ENCODE data around the gene LRWD1. TPM values are rescaled to one million over a fixed set of nuclear protein-coding genes. Genes with fewer than 3 reads are reported as not detected.

The LRWD1 gene
- polyA plus RNA-seq, 2 of the 4 experiments (the other 2 are of a cell fraction), result 10.7 to 28.1 TPM

DNA sequence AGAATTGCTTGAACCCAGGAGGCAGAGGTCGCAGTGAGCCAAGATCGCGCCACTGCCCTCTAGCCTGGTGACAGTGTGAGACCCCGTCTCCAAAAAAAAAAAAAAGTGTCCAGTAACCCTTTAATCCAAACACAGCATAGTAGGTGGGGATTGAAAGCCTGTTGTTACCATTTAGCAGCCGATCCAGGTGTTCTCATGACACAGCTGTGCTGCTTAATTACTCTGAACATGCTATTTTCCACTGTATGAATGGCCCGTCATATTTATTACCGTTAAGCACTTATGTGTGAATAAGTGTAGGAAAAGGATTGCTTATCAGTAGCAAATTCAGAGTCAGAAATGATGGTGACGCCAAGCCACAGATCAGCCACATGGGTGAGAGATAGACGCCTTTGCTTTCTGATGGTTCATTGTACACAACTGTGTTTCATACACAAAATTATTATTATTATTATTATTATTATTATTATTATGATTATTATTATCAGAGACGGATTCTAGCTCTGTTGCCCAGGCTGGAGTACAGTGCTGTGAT is 43.0 kb upstream of the LRWD1 start:
- FAIRE-seq, result no peak
- POLR2A ChIA-PET, result no interaction called here

DNA sequence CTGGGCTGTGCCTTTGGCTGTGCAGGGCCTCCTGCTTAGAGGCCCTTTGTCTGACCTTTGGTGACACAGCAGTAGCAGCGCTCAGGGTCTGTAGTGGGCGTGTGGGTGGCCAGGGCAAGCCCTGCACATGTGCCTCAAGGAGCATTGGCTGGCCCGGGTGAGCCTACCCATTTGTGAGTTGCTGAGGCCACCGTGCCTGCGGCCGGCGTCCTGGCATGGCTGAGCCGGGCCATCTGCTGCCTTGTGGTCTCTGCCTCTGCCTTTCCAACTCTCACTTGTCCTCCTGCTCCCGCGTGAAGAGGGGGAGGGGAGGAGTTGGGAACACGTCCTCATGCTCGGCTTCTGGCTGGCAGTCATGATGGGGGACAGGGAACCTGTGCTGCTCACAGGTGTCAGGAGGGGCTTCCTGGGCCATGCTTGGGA is 40.6 kb upstream of the LRWD1 start:
- Histone ChIP-seq H3K4me3 (no peak overlapping the region), H3K4me2 (no peak overlapping the region), H3K9me3 (no peaks in the 10 kb centered on the region), H3K27ac (no peak overlapping the region), H3K4me1 (peaks cover 4% of the 10 kb centered on the region; the same call in 1 of the 3 replicates)
- FAIRE-seq, result no peak
- ChIA-PET CTCF (interaction anchor here (2.7 kb wide), 1 partner anchor 11 kb away, joined by 9 read pairs; no protein-coding TSS in a partner anchor), POLR2A (no interaction called here)
- DNase-seq (ENCODE audit: low read depth in 1 of 2, low spot score in 1 of 2), result no peak
- ATAC-seq, result no peak
- 92% methylated on average over 6 of the region's 12 CpGs for WGBS (ENCODE audit: missing lambda C conversion rate)
- TF ChIP-seq RNF2 (IDR thresholded peaks at IDR 0.05; ENCODE audit: borderline replicate concordance, low read depth) (no peak), ESRRA (IDR thresholded peaks at IDR 0.05; ENCODE audit: borderline replicate concordance, low read length) (no peak), ATOH8 (CRISPR knock-in tag; IDR thresholded peaks at IDR 0.05; ENCODE audit: low read depth) (no peak), GATA3 (IDR thresholded peaks at IDR 0.05; ENCODE audit: borderline replicate concordance) (no peak), ELK1 (IDR thresholded peaks at IDR 0.05; ENCODE audit: low read depth, low read length) (no peak), FOSL2 (IDR thresholded peaks at IDR 0.05) (no peak), FOSL2 (CRISPR knock-in tag; IDR thresholded peaks at IDR 0.05) (no peak), HOXA7 (CRISPR knock-in tag; IDR thresholded peaks at IDR 0.05) (no peak), NFE2L2 (conservative IDR thresholded peaks at IDR 0.05; ENCODE audit: low read length) (no peak), POLR2AphosphoS2 (conservative IDR thresholded peaks at IDR 0.05; ENCODE audit: low read length) (no peak), EP300 (IDR thresholded peaks at IDR 0.05) (no peak)
- TF ChIP-seq, protein P1, sequence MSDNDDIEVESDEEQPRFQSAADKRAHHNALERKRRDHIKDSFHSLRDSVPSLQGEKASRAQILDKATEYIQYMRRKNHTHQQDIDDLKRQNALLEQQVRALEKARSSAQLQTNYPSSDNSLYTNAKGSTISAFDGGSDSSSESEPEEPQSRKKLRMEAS (IDR thresholded peaks at IDR 0.05), result no peak

More for the DNA sequence above, 43.0 kb upstream of the LRWD1 start:
- ATAC-seq, result no peak
- DNase-seq (ENCODE audit: low read depth in 1 of 2, low spot score in 1 of 2), result no peak
- peaks cover 4% of the 10 kb centered on the region; the same call in 1 of the 3 replicates for H3K4me1 ChIP-seq
- H3K9me3 ChIP-seq, result no peaks in the 10 kb centered on the region
- CTCF ChIA-PET, result interaction anchor here (0.6 to 2.2 kb wide), 3 partner anchors 11 to 24 kb away, joined by 4 to 7 read pairs (median 5); no protein-coding TSS in a partner anchor
- no peak overlapping the region for H3K4me2 ChIP-seq
- 90% methylated on average over 10 of the region's 10 CpGs for WGBS (ENCODE audit: missing lambda C conversion rate)
- H3K27ac ChIP-seq, result no peak overlapping the region
- H3K4me3 ChIP-seq, result no peak overlapping the region
- TF ChIP-seq ZC3H11A (IDR thresholded peaks at IDR 0.05) (no peak), CEBPB (IDR thresholded peaks at IDR 0.05) (no peak), JUNB (IDR thresholded peaks at IDR 0.05) (no peak)

- no peak for DNase-seq (ENCODE audit: low read depth in 1 of 2, low spot score in 1 of 2)
- ChIA-PET CTCF (interaction anchor here (0.7 to 2.7 kb wide), 2 partner anchors 12 to 25 kb away, joined by 3 to 9 read pairs; no protein-coding TSS in a partner anchor), POLR2A (no interaction called here)
- Histone ChIP-seq H3K27ac (no peak overlapping the region), H3K4me3 (no peak overlapping the region), H3K4me1 (peaks cover 4% of the 10 kb centered on the region; the same call in 1 of the 3 replicates), H3K4me2 (no peak overlapping the region), H3K9me3 (no peaks in the 10 kb centered on the region)
- ATAC-seq, result no peak
- 91% methylated on average over 13 of the region's 13 CpGs for WGBS (ENCODE audit: missing lambda C conversion rate)
- FAIRE-seq, result no peak
- TF ChIP-seq, protein P2, sequence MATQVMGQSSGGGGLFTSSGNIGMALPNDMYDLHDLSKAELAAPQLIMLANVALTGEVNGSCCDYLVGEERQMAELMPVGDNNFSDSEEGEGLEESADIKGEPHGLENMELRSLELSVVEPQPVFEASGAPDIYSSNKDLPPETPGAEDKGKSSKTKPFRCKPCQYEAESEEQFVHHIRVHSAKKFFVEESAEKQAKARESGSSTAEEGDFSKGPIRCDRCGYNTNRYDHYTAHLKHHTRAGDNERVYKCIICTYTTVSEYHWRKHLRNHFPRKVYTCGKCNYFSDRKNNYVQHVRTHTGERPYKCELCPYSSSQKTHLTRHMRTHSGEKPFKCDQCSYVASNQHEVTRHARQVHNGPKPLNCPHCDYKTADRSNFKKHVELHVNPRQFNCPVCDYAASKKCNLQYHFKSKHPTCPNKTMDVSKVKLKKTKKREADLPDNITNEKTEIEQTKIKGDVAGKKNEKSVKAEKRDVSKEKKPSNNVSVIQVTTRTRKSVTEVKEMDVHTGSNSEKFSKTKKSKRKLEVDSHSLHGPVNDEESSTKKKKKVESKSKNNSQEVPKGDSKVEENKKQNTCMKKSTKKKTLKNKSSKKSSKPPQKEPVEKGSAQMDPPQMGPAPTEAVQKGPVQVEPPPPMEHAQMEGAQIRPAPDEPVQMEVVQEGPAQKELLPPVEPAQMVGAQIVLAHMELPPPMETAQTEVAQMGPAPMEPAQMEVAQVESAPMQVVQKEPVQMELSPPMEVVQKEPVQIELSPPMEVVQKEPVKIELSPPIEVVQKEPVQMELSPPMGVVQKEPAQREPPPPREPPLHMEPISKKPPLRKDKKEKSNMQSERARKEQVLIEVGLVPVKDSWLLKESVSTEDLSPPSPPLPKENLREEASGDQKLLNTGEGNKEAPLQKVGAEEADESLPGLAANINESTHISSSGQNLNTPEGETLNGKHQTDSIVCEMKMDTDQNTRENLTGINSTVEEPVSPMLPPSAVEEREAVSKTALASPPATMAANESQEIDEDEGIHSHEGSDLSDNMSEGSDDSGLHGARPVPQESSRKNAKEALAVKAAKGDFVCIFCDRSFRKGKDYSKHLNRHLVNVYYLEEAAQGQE (IDR thresholded peaks at IDR 0.05), result no peak
- TF ChIP-seq TP53 (CRISPR knock-in tag; IDR thresholded peaks at IDR 0.05) (no peak), MYC (IDR thresholded peaks at IDR 0.05; ENCODE audit: borderline replicate concordance, low read length) (no peak), EHF (CRISPR knock-in tag; IDR thresholded peaks at IDR 0.05) (no peak), FOSB (CRISPR knock-in tag; IDR thresholded peaks at IDR 0.05) (no peak), RFX5 (IDR thresholded peaks at IDR 0.05) (no peak), HDAC2 (IDR thresholded peaks at IDR 0.05) (no peak), CEBPB (IDR thresholded peaks at IDR 0.05) (no peak), BHLHE40 (IDR thresholded peaks at IDR 0.05; ENCODE audit: low read depth, low read length) (no peak), TFCP2L1 (CRISPR knock-in tag; IDR thresholded peaks at IDR 0.05) (no peak), ZNF302 (CRISPR knock-in tag; IDR thresholded peaks at IDR 0.05) (no peak)
- TF ChIP-seq, protein P3, sequence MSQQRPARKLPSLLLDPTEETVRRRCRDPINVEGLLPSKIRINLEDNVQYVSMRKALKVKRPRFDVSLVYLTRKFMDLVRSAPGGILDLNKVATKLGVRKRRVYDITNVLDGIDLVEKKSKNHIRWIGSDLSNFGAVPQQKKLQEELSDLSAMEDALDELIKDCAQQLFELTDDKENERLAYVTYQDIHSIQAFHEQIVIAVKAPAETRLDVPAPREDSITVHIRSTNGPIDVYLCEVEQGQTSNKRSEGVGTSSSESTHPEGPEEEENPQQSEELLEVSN (IDR thresholded peaks at IDR 0.05; ENCODE audit: borderline replicate concordance, low read depth), result no peak
- TF ChIP-seq, protein P4, sequence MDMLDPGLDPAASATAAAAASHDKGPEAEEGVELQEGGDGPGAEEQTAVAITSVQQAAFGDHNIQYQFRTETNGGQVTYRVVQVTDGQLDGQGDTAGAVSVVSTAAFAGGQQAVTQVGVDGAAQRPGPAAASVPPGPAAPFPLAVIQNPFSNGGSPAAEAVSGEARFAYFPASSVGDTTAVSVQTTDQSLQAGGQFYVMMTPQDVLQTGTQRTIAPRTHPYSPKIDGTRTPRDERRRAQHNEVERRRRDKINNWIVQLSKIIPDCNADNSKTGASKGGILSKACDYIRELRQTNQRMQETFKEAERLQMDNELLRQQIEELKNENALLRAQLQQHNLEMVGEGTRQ (IDR thresholded peaks at IDR 0.05), result no peak
These were observed 40.0 kb upstream of the LRWD1 start for GRCh38 chr7:102424787-102425218.
